Osteocyte (in vitro differentiated cells): ENCODE data around the gene LPAR6. TPM values are rescaled to one million over a fixed set of nuclear protein-coding genes. Genes with fewer than 3 reads are reported as not detected.

Experiments used
- DNase-seq: peaks from one replicate; pipeline ENCODE4 v3.0.0; 2021; ENCODE audit warnings: mixed read lengths; ENCODE audit not compliant: unreplicated experiment; ENCODE audit errors: extremely low spot score
- H3K27ac Mint-ChIP-seq: one replicate; pipeline ENCODE4 v1.8.0; 2021; ENCODE audit warnings: mild to moderate bottlenecking, mixed read lengths; ENCODE audit not compliant: unreplicated experiment
- H3K27me3 Mint-ChIP-seq: one replicate; pipeline ENCODE4 v1.8.0; 2021; ENCODE audit warnings: mixed read lengths; ENCODE audit not compliant: unreplicated experiment
- H3K36me3 Mint-ChIP-seq: one replicate; pipeline ENCODE4 v1.8.0; 2021; ENCODE audit warnings: mixed read lengths; ENCODE audit not compliant: unreplicated experiment
- H3K4me1 Mint-ChIP-seq: one replicate; pipeline ENCODE4 v1.8.0; 2021; ENCODE audit warnings: mixed read lengths; ENCODE audit not compliant: unreplicated experiment
- H3K4me3 Mint-ChIP-seq: one replicate; pipeline ENCODE4 v1.8.0; 2021; ENCODE audit warnings: mild to moderate bottlenecking, moderate library complexity, mixed read lengths; ENCODE audit not compliant: unreplicated experiment
- H3K9me3 Mint-ChIP-seq: one replicate; pipeline ENCODE4 v1.8.0; 2021; ENCODE audit warnings: mixed read lengths; ENCODE audit not compliant: unreplicated experiment
- CTCF ChIP-seq: fragments of 200-600 bp; sonication (generic); IDR thresholded peaks from 2 replicates; pipeline ENCODE4 v1.5.0; 2021; ENCODE audit warnings: antibody characterized with exemption, mild to moderate bottlenecking, moderate library complexity
- total RNA-seq: library from RNA; stranded (reverse); gene quantifications from 2 replicates; pipeline ENCODE4 v1.2.1, GENCODE V29; 2021

LPAR6 gene
- total RNA-seq, 1 donor from 2014 or later = 13.0 TPM

GRCh38 chr13:48404952-48405351 is 8.0 kb downstream of the LPAR6 start:
- no peak for DNase-seq
- H3K9me3 Mint-ChIP-seq = no peaks in the 10 kb centered on the region
- H3K27me3 Mint-ChIP-seq = no peaks in the 10 kb centered on the region
- TF ChIP-seq CTCF = no peak
- no peak overlapping the region for H3K4me3 Mint-ChIP-seq
- peak overlapping the region; percentile 78 for H3K27ac Mint-ChIP-seq
- H3K4me1 Mint-ChIP-seq = peaks cover 63% of the 10 kb centered on the region
- H3K36me3 Mint-ChIP-seq = peaks cover 12% of the 10 kb centered on the region

- H3K36me3 Mint-ChIP-seq = peaks cover 9% of the 10 kb centered on the region
- peaks cover 68% of the 10 kb centered on the region for H3K4me1 Mint-ChIP-seq
Measured at GRCh38 chr13:48403913-48404312, 9.0 kb downstream of the LPAR6 start.

GRCh38 chr13:48403151-48403631 is 9.7 kb downstream of the LPAR6 start:
- peak overlapping the region; percentile 62 for H3K27ac Mint-ChIP-seq
- H3K27me3 Mint-ChIP-seq = no peaks in the 10 kb centered on the region
- H3K4me1 Mint-ChIP-seq = peaks cover 69% of the 10 kb centered on the region
- no peak for TF ChIP-seq CTCF
- peak overlapping the region; percentile 26 for H3K4me3 Mint-ChIP-seq
- H3K9me3 Mint-ChIP-seq = no peaks in the 10 kb centered on the region
- no peak for DNase-seq
- peaks cover 4% of the 10 kb centered on the region for H3K36me3 Mint-ChIP-seq

More at GRCh38 chr13:48403913-48404312, 9.0 kb downstream of the LPAR6 start:
- Mint-ChIP-seq H3K9me3 (no peaks in the 10 kb centered on the region), H3K27ac (peak overlapping the region; percentile 78), H3K27me3 (no peaks in the 10 kb centered on the region), H3K4me3 (no peak overlapping the region)
- DNase-seq = no peak
- TF ChIP-seq CTCF = no peak

- no peak for TF ChIP-seq CTCF
- Mint-ChIP-seq H3K4me1 (peaks cover 75% of the 10 kb centered on the region), H3K9me3 (no peaks in the 10 kb centered on the region), H3K4me3 (no peak overlapping the region), H3K36me3 (peaks cover 4% of the 10 kb centered on the region), H3K27ac (no peak overlapping the region), H3K27me3 (no peaks in the 10 kb centered on the region)
- DNase-seq = no peak
Measured at GRCh38 chr13:48402325-48402932, 10.5 kb downstream of the LPAR6 start.

GRCh38 chr13:48401480-48401879 is 11.4 kb downstream of the LPAR6 start:
- no peak for TF ChIP-seq CTCF
- no peaks in the 10 kb centered on the region for H3K27me3 Mint-ChIP-seq
- no peak overlapping the region for H3K4me3 Mint-ChIP-seq
- H3K9me3 Mint-ChIP-seq = no peaks in the 10 kb centered on the region
- H3K27ac Mint-ChIP-seq = peak overlapping the region; percentile 76
- peaks cover 78% of the 10 kb centered on the region for H3K4me1 Mint-ChIP-seq
- peaks cover 5% of the 10 kb centered on the region for H3K36me3 Mint-ChIP-seq
- DNase-seq = no peak
